ENCODE results near the gene GALNS. TPM values are rescaled to one million over a fixed set of nuclear protein-coding genes. Genes with fewer than 3 reads are reported as not detected.

The GALNS gene
- total and polyA plus RNA-seq, 2 of the 4 experiments (the other 2 are of a cell fraction) = 7.2 to 32.5 TPM

DNA sequence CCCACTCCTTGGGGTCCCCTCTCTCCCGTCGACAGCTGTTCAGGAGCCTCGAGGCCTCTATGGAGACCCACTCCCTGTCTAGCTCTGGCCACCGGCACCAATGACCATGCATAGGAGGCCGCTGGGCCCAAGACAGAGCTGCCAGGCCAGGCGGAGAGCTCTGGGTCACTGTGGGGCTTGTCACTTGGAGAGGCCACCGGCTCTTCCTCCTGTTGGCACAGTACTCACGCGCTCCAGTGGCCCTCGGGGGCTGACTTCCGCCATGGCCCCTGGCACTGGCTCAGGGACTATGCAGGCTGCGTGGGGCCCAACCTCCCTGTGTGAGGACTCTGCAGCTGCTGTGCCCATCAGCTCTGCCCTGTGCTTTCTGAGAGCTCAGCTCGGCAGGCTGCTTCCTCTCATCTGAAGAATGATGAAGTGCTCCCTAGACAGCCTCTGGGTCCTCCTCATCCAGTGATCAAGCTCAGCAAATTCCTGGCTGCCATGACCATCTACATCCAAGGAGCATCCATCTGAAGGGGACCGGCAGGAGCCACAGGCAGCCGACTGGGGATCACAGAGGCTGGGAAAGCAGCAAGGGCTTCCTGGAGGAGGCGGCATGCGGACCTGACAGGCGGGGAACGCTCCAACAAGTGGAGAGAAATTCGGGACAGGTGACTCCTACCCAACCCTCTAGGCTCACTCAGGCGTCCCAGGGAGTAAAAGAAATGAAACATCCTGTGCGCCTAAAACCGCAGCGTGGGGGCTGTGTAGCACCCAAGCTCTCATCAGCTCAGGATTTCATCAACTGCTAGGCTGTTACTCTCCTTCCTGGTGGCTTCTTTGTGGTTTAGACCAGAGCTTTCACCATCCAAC, 16.8 kb downstream of the GALNS start:
- no peak overlapping the region for H3K27ac ChIP-seq (ENCODE audit: insufficient read depth, low read length)
- H3K9me1 ChIP-seq (ENCODE audit: insufficient read depth, low read length) = no peaks in the 10 kb centered on the region
- no peak overlapping the region for H3K18ac ChIP-seq (ENCODE audit: low read depth, low read length)
- H3K4me1 ChIP-seq (ENCODE audit: control insufficient read depth, insufficient read depth, low read length) = no peaks in the 10 kb centered on the region
- H4K5ac ChIP-seq (ENCODE audit: low read depth, low read length) = no peak overlapping the region
- H3K14ac ChIP-seq (replicated peaks; ENCODE audit: low read depth, low read length) = no peak overlapping the region
- H4K91ac ChIP-seq (ENCODE audit: insufficient read depth, low read depth, low read length) = no peak overlapping the region
- no peak for TF ChIP-seq RCOR1 (IDR thresholded peaks at IDR 0.05; ENCODE audit: insufficient replicate concordance, low read length)
- TF ChIP-seq POLR2A (IDR thresholded peaks at IDR 0.05; ENCODE audit: low read depth, low read length) = no peak
- no peak for TF ChIP-seq CTCF (conservative IDR thresholded peaks at IDR 0.05; ENCODE audit: low read depth, low read length)
- no peak overlapping the region for H3K4me3 ChIP-seq (ENCODE audit: insufficient read depth, low read depth, low read length)
- no peak overlapping the region for H2BK5ac ChIP-seq (ENCODE audit: low read depth, low read length, poor library complexity, severe bottlenecking)
- no peak overlapping the region for H2AK5ac ChIP-seq (ENCODE audit: low read depth, low read length)
- H2BK15ac ChIP-seq (ENCODE audit: low read depth, low read length) = no peak overlapping the region
- no peak overlapping the region for H2AK9ac ChIP-seq (replicated peaks; ENCODE audit: low read depth, low read length, poor library complexity)
- no peak overlapping the region for H3K56ac ChIP-seq (ENCODE audit: extremely low read depth, insufficient read depth, low read length)
- DNase-seq (no peak), ATAC-seq (ENCODE audit: low read depth) (no peak)
- no peak overlapping the region for H3K4me2 ChIP-seq (ENCODE audit: low read depth, low read length)
- ChIA-PET CTCF (no interaction called here), POLR2A (ENCODE audit: unreplicated experiment) (no interaction called here)
- H3K36me3 ChIP-seq (ENCODE audit: control insufficient read depth, insufficient read depth, low read length) = peaks cover 36% of the 10 kb centered on the region
- peaks cover 8% of the 10 kb centered on the region; the same call in 1 of the 2 replicates for H4K20me1 ChIP-seq (ENCODE audit: insufficient read depth, low read length)
- intact Hi-C loops (cut with micrococcal nuclease) = no loop called here
- no peaks in the 10 kb centered on the region for H3K27me3 ChIP-seq (ENCODE audit: control insufficient read depth, insufficient read depth, low read length)
- no peak overlapping the region for H3K4ac ChIP-seq (ENCODE audit: low read depth, low read length)
- no TSS peak for BruUV-seq (replicated peaks)
- in situ Hi-C loops (cut with MboI; ENCODE audit: low sequenced_read_pairs) = no loop called here
- dilution Hi-C loops (cut with HindIII; ENCODE audit: low sequenced_read_pairs, unreplicated experiment) = no loop called here
- no peaks in the 10 kb centered on the region for H3K9me3 ChIP-seq (ENCODE audit: control insufficient read depth, insufficient read depth, low read length)
- H2BK120ac ChIP-seq (ENCODE audit: low read depth, low read length) = no peak overlapping the region
- H2AFZ ChIP-seq (replicated peaks; ENCODE audit: low read length, poor library complexity) = no peak overlapping the region
- H2BK20ac ChIP-seq (ENCODE audit: low read depth, low read length) = no peak overlapping the region
- H3K79me1 ChIP-seq (ENCODE audit: low read depth in 1 of 2, low read length in 2 of 2) = peaks cover 0 to 4% of the 10 kb centered on the region in 2 experiments; a peak in 2 of 4 replicates
- no peak overlapping the region for H4K8ac ChIP-seq (ENCODE audit: low read depth in 2 of 2, low read length in 2 of 2)
- H3K9ac ChIP-seq (ENCODE audit: low read depth, low read length) = no peak overlapping the region
- 92% methylated on average over 14 of the region's 24 CpGs; no CpG with 5 or more reads in 1 of the 2 experiments for WGBS, 2 experiments (ENCODE audit: extremely low coverage in 2 of 2, insufficient read length in 1 of 2)
- no peak overlapping the region for H3K23ac ChIP-seq (ENCODE audit: low read depth, low read length)

Measured in IMR-90 (cell line).